HepG2 (cell line): ENCODE data around the gene KCNA4. TPM values are rescaled to one million over a fixed set of nuclear protein-coding genes. Genes with fewer than 3 reads are reported as not detected.

Source experiments
- ATAC-seq: fragments of 200-7000 bp; cut with Tn5 transposase; 3 replicates; pipeline ENCODE4 v1.9.1; 2020; ENCODE audit warnings: mild to moderate bottlenecking, moderate library complexity
- BruUV-seq: library from RNA; stranded (reverse); fragments of 400-500 nt; replicated peaks from 2 replicates; lab custom pipeline; 2021; lab: Mats Ljungman, UMichigan
- CTCF ChIA-PET: fragments of 300-600 bp; formaldehyde crosslinking; extraction: SDS; loops from one replicate; lab custom pipeline; 2021; ENCODE audit warnings: low total read pairs, inconsistent platforms, low intra/inter-chr PET ratio; lab: Yijun Ruan, JAX
- POLR2A ChIA-PET: fragments of 350-600 bp; sonication (Branson Sonifier 250); formaldehyde crosslinking; loops from one replicate; lab custom pipeline; 2020; ENCODE audit warnings: antibody characterized with exemption, inconsistent platforms; lab: Yijun Ruan, JAX
- DNase-seq: peaks from one replicate; pipeline ENCODE4 v3.0.0-alpha.2; 2015; ENCODE audit warnings: low spot score
- FAIRE-seq: peaks from 3 replicates; lab custom pipeline; 2011; peaks lifted over from hg19 to GRCh38; lab: Jason Lieb, UNC
- H2AFZ ChIP-seq: one replicate; pipeline ENCODE4 v1.6.1; 2011; ENCODE audit warnings: low read length, inconsistent platforms
- H3K27ac ChIP-seq: fragments of 300-600 bp; 3 replicates; pipeline ENCODE4 v1.8.0; 2011; ENCODE audit warnings: mixed run types, mild to moderate bottlenecking, mixed read lengths, low read length, inconsistent platforms; ENCODE audit not compliant: insufficient read depth; ENCODE audit errors: extremely low read length
- H3K27me3 ChIP-seq, 2 experiments: fragments of 200-600 bp in 1 of 2; 2 replicates in 1 of 2; 3 replicates in 1 of 2; pipeline versions ENCODE4 v1.6.0 to v1.8.0; 2011; ENCODE audit warnings: low read length in 2 of 2, mild to moderate bottlenecking in 2 of 2, moderate library complexity in 2 of 2, inconsistent platforms in 1 of 2; ENCODE audit not compliant: insufficient read depth in 2 of 2, control insufficient read depth in 1 of 2
- H3K36me3 ChIP-seq, 2 experiments: fragments of 200-600 bp in 1 of 2; replicated peaks in 1 of 2; 2 replicates in 1 of 2; 3 replicates in 1 of 2; pipeline versions ENCODE4 v1.5.1 to v1.8.0; 2011; ENCODE audit warnings: low read length in 2 of 2, inconsistent platforms in 1 of 2; ENCODE audit not compliant: insufficient read depth in 2 of 2, control insufficient read depth in 1 of 2
- H3K4me1 ChIP-seq: 2 replicates; pipeline ENCODE4 v1.5.1; 2012; ENCODE audit warnings: low read length, inconsistent platforms; ENCODE audit not compliant: insufficient read depth
- H3K4me2 ChIP-seq: 2 replicates; pipeline ENCODE4 v1.6.0; 2011; ENCODE audit warnings: low read depth, low read length, inconsistent platforms
- H3K4me3 ChIP-seq, 3 experiments: fragments of 200-600 bp in 1 of 3; sonication (generic), shearing (Covaris generic) in 1 of 3; replicated peaks in 1 of 3; 2 replicates each; pipeline ENCODE4 v1.5.1; 2011 to 2016; ENCODE audit warnings: low read length in 3 of 3, inconsistent platforms in 2 of 3, low read depth in 2 of 3, mild to moderate bottlenecking in 2 of 3, control low read depth in 1 of 3, mixed read lengths in 1 of 3; ENCODE audit not compliant: insufficient read depth in 1 of 3
- H3K79me2 ChIP-seq: one replicate; pipeline ENCODE4 v1.6.1; 2011; ENCODE audit warnings: low read length, inconsistent platforms; ENCODE audit not compliant: insufficient read depth
- H3K9ac ChIP-seq: 2 replicates; pipeline ENCODE4 v1.6.0; 2011; ENCODE audit warnings: mild to moderate bottlenecking, low read depth, low read length, inconsistent platforms; ENCODE audit not compliant: insufficient read depth
- H3K9me3 ChIP-seq: 2 replicates; pipeline ENCODE4 v1.5.1; 2012; ENCODE audit warnings: mild to moderate bottlenecking, low read length
- H4K20me1 ChIP-seq: 2 replicates; pipeline ENCODE4 v1.6.0; 2011; ENCODE audit warnings: inconsistent platforms, mild to moderate bottlenecking, low read length, moderate library complexity; ENCODE audit not compliant: insufficient read depth
- ARHGAP35 ChIP-seq: sonication (generic); formaldehyde crosslinking; IDR thresholded peaks from 2 replicates; pipeline ENCODE4 v1.9.0; 2022; ENCODE audit warnings: mild to moderate bottlenecking, inconsistent platforms, moderate library complexity, missing genetic modification reagents, borderline replicate concordance
- ARNT ChIP-seq: fragments of 450-650 bp; IDR thresholded peaks from 2 replicates; pipeline ENCODE4 v1.6.1; 2017
- BRD4 ChIP-seq: sonication (generic); formaldehyde crosslinking; IDR thresholded peaks from 2 replicates; pipeline ENCODE4 v1.4.0; 2020; ENCODE audit warnings: missing genetic modification reagents
- E2F1 ChIP-seq: sonication (generic); formaldehyde crosslinking; IDR thresholded peaks from 2 replicates; pipeline ENCODE4 v1.5.0; 2020; ENCODE audit warnings: missing genetic modification reagents
- ESRRA ChIP-seq: sonication (generic); formaldehyde crosslinking; IDR thresholded peaks from 2 replicates; pipeline ENCODE4 v1.5.1; 2020; ENCODE audit warnings: mild to moderate bottlenecking, low read depth, missing genetic modification reagents
- FOSL1 ChIP-seq: sonication (generic); formaldehyde crosslinking; IDR thresholded peaks from 2 replicates; pipeline ENCODE4 v1.9.0; 2021; ENCODE audit warnings: missing genetic modification reagents, borderline replicate concordance
- HDAC2 ChIP-seq: sonication (generic); formaldehyde crosslinking; IDR thresholded peaks from 2 replicates; pipeline ENCODE4 v1.4.0; 2020; ENCODE audit warnings: missing genetic modification reagents
- IKZF1 ChIP-seq: fragments of 450-650 bp; IDR thresholded peaks from 2 replicates; pipeline ENCODE4 v1.7.1; 2016
- MBD4 ChIP-seq: IDR thresholded peaks from 2 replicates; pipeline ENCODE4 v1.6.1; 2012; ENCODE audit warnings: low read length, inconsistent platforms, borderline replicate concordance
- MXD1 ChIP-seq: sonication (generic); formaldehyde crosslinking; IDR thresholded peaks from 2 replicates; pipeline ENCODE4 v1.4.0; 2020; ENCODE audit warnings: mild to moderate bottlenecking, missing genetic modification reagents
- SP4 ChIP-seq: sonication (generic); formaldehyde crosslinking; IDR thresholded peaks from 2 replicates; pipeline ENCODE4 v1.8.1; 2023; ENCODE audit warnings: mild to moderate bottlenecking, missing genetic modification reagents
- TP53 ChIP-seq: sonication (generic); formaldehyde crosslinking; conservative IDR thresholded peaks from 2 replicates; pipeline ENCODE4 v1.4.0; 2020; ENCODE audit warnings: missing genetic modification reagents
- ZNF142 ChIP-seq: sonication (generic); formaldehyde crosslinking; IDR thresholded peaks from 2 replicates; pipeline ENCODE4 v1.4.0; 2020; ENCODE audit warnings: missing genetic modification reagents
- ZNF235 ChIP-seq: sonication (generic); formaldehyde crosslinking; IDR thresholded peaks from 2 replicates; pipeline ENCODE4 v1.8.1; 2023; ENCODE audit warnings: mild to moderate bottlenecking, missing genetic modification reagents, borderline replicate concordance
- WGBS: methylation state at CpG from one replicate; pipeline ENCODE4 v1.1.6; 2017; ENCODE audit warnings: low lambda C conversion rate; 5-methylcytosine and 5-hydroxymethylcytosine counted together
- in situ Hi-C: cut with HindIII; loops from 2 replicates; pipeline ENCODE4 v1.10.0; 2017; ENCODE audit warnings: low pct_unique_long_range_greater_than_20kb; ENCODE audit not compliant: extremely low pct_ligation_motif_present
- intact Hi-C: fragments of 100-400 bp; cut with micrococcal nuclease; formaldehyde crosslinking; loops from one replicate; pipeline ENCODE4 v1.10.0; 2022; ENCODE audit not compliant: unreplicated experiment
- polyA plus RNA-seq, 8 experiments: library from polyadenylated mRNA; depleted of rRNA in 3 of 8; stranded (reverse) in 7 of 8; unstranded in 1 of 8; fragments of >200 nt; fragmentation: Illumina TruSeq in 4 of 8; extraction: Trizol in 4 of 8; gene quantifications; 2 replicates each; pipeline versions ENCODE4 v1.2.1 to v1.2.3, GENCODE V29; 2011 to 2016; ENCODE audit warnings: low read depth in 4 of 8, missing spikeins in 1 of 8, mixed read lengths in 1 of 8; ENCODE audit not compliant: insufficient read depth in 1 of 8
- total RNA-seq, 5 experiments: library from RNA; depleted of rRNA; stranded (reverse); fragments of >200 nt; fragmentation: Illumina TruSeq; extraction: Trizol; gene quantifications; 2 replicates each; pipeline ENCODE4 v1.2.3, GENCODE V29; 2016; ENCODE audit warnings: low read depth in 1 of 5

KCNA4 gene
- total and polyA plus RNA-seq, 2 of the 13 experiments (the other 11 are each of a cell fraction or from before 2014, with no cell fraction given): not detected

- in situ Hi-C loops: no loop called here
- no TSS peak for BruUV-seq
- H4K20me1 ChIP-seq: no peaks in the 10 kb centered on the region
- H3K79me2 ChIP-seq: no peaks in the 10 kb centered on the region
- no peaks in the 10 kb centered on the region for H3K4me1 ChIP-seq
- ChIA-PET POLR2A (no interaction called here), CTCF (no interaction called here)
- H3K9me3 ChIP-seq: peaks cover 18% of the 10 kb centered on the region; the same call in 1 of the 2 replicates
- ATAC-seq (no peak), DNase-seq (no peak), FAIRE-seq (no peak)
- no peak for TF ChIP-seq E2F1
- no peak for TF ChIP-seq SP4 (CRISPR knock-in tag)
- TF ChIP-seq ARNT: no peak
- TF ChIP-seq MBD4: no peak
- TF ChIP-seq FOSL1 (CRISPR knock-in tag): no peak
- no peak for TF ChIP-seq MXD1
- no peak overlapping the region for H2AFZ ChIP-seq
- H3K9ac ChIP-seq: no peak overlapping the region
- WGBS: 2% methylated on average over 2 of the region's 2 CpGs
- no peaks in the 10 kb centered on the region for H3K27me3 ChIP-seq
- no peak overlapping the region for H3K4me2 ChIP-seq
- H3K27ac ChIP-seq: no peak overlapping the region
- intact Hi-C loops: no loop called here
- H3K4me3 ChIP-seq: no peak overlapping the region
- H3K36me3 ChIP-seq: no peaks in the 10 kb centered on the region
Measured at GRCh38 chr11:29963796-29964195, 53.0 kb downstream of the KCNA4 start.

- FAIRE-seq (no peak), ATAC-seq (no peak)
- intact Hi-C loops: no loop called here
- TF ChIP-seq HDAC2 (CRISPR knock-in tag) (no peak), BRD4 (CRISPR knock-in tag) (no peak), ARHGAP35 (CRISPR knock-in tag) (no peak), ZNF142 (CRISPR knock-in tag) (no peak), TP53 (no peak), IKZF1 (no peak), ZNF235 (CRISPR knock-in tag) (no peak), ESRRA (no peak)
Measured at GRCh38 chr11:29963036-29963435, 53.8 kb downstream of the KCNA4 start.

More at GRCh38 chr11:29963036-29963435, 53.8 kb downstream of the KCNA4 start:
- H3K4me3 ChIP-seq: no peak overlapping the region
- no peak for DNase-seq
- H3K79me2 ChIP-seq: no peaks in the 10 kb centered on the region
- H2AFZ ChIP-seq: no peak overlapping the region
- H3K36me3 ChIP-seq: no peaks in the 10 kb centered on the region
- H3K4me2 ChIP-seq: no peak overlapping the region
- no TSS peak for BruUV-seq
- no peaks in the 10 kb centered on the region for H3K4me1 ChIP-seq
- CTCF ChIA-PET: no interaction called here
- in situ Hi-C loops: no loop called here
- POLR2A ChIA-PET: no interaction called here
- no peaks in the 10 kb centered on the region for H4K20me1 ChIP-seq
- H3K27me3 ChIP-seq: no peaks in the 10 kb centered on the region
- peaks cover 19% of the 10 kb centered on the region for H3K9me3 ChIP-seq
- WGBS: 8% methylated on average over 2 of the region's 2 CpGs
- H3K9ac ChIP-seq: no peak overlapping the region
- H3K27ac ChIP-seq: no peak overlapping the region
